Ishikawa (cell line): ENCODE results near the gene MRRF.

Experiments
- EP300 ChIP-seq: IDR thresholded peaks from 2 replicates; pipeline ENCODE4 v1.6.1; 2012; ENCODE audit warnings: borderline replicate concordance
- RAD21 ChIP-seq: IDR thresholded peaks from 2 replicates; pipeline ENCODE4 v1.6.1; 2012; ENCODE audit warnings: low read depth
- REST ChIP-seq: IDR thresholded peaks from 2 replicates; pipeline ENCODE4 v1.6.1; 2012; ENCODE audit warnings: low read depth, mild to moderate bottlenecking
- TCF12 ChIP-seq: IDR thresholded peaks from 2 replicates; pipeline ENCODE4 v1.6.1; 2012; ENCODE audit warnings: low read depth
- TEAD4 ChIP-seq: IDR thresholded peaks from 2 replicates; pipeline ENCODE4 v1.6.1; 2012

- TF ChIP-seq REST (no peak), TCF12 (no peak), TEAD4 (no peak), EP300 (no peak), RAD21 (no peak)
These were observed 74.3 kb downstream of the MRRF start for GRCh38 chr9:122338994-122339393.
